Adrenal gland (tissue), 5 donors: ENCODE measurements around the gene CRX.
"Not testable (repeated sequence)": the region's sequence is repeated elsewhere in the genome, so short reads cannot be mapped to it uniquely, and the experiment has no call there.

ENCODE experiments used
- POLR2A ChIP-seq, 2 donors: fragments of 450-650 bp; IDR thresholded peaks; one replicate each; pipeline ENCODE4 v1.6.1; 2017; ENCODE audit warnings: antibody characterized with exemption in 2 of 2, mild to moderate bottlenecking in 2 of 2, moderate library complexity in 1 of 2
- TF ChIP-seq, protein P1 (sequence below), 6 experiments: fragments of 450-650 bp in 4 of 6; fragments of 200-600 bp in 2 of 6; sonication (generic) in 1 of 6; IDR thresholded peaks; 1 replicate in 5 of 6; 2 replicates in 1 of 6; pipeline versions ENCODE4 v1.5.1 to v1.8.0; 2016 to 2021; ENCODE audit warnings: antibody characterized with exemption in 6 of 6, mild to moderate bottlenecking in 2 of 6, moderate library complexity in 1 of 6
- donor health status: DM: no; HTN: no; CAD: no.

DNA sequence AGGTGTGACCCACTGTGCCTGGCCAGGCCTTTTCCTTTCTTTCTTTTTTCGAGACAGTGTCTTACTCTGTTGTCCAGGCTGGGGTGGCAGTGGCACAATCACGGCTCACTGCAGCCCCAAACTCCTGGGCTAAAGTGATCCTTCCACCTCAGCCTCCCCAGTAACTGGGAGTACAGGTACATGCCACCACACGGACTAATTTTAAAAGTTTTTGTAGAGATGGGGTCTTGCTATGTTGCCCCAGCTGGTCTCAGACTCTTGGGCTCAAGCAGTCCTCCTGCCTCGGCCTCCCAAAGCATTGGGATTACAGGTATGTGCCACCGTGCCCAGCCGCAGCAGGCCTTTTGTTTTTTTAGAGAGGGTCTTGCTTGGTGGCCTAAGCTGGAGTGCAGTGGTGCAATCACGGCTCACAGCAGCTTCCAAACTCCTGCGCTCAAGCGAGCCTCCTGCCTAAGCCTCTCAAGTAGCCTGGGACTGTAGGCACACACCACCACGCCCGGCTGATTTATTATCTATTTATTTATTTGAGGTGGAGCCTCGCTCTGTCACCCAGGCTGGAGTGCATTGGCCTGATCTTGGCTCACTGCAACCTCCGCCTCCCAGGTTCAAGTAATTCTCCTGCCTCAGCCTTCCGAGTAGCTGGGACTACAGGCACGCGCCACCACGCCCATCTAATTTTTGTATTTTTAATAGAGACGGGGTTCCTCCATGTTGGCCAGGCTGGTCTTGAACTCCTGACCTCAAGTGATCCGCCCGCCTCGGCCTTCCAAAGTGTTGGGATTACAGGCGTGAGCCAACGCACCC is 44.3 kb upstream of the CRX start:
- TF ChIP-seq, protein P1, sequence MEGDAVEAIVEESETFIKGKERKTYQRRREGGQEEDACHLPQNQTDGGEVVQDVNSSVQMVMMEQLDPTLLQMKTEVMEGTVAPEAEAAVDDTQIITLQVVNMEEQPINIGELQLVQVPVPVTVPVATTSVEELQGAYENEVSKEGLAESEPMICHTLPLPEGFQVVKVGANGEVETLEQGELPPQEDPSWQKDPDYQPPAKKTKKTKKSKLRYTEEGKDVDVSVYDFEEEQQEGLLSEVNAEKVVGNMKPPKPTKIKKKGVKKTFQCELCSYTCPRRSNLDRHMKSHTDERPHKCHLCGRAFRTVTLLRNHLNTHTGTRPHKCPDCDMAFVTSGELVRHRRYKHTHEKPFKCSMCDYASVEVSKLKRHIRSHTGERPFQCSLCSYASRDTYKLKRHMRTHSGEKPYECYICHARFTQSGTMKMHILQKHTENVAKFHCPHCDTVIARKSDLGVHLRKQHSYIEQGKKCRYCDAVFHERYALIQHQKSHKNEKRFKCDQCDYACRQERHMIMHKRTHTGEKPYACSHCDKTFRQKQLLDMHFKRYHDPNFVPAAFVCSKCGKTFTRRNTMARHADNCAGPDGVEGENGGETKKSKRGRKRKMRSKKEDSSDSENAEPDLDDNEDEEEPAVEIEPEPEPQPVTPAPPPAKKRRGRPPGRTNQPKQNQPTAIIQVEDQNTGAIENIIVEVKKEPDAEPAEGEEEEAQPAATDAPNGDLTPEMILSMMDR (IDR thresholded peaks at IDR 0.05) = not testable (repeated sequence)
- not testable (repeated sequence) for TF ChIP-seq POLR2A (IDR thresholded peaks at IDR 0.05)
